ENCODE results near the gene BAHCC1. TPM values are rescaled to one million over a fixed set of nuclear protein-coding genes. Genes with fewer than 3 reads are reported as not detected.
"Not testable (repeated sequence)": the region's sequence is repeated elsewhere in the genome, so short reads cannot be mapped to it uniquely, and the experiment has no call there.

The BAHCC1 gene
- total RNA-seq, 1 donor from 2014 or later: 74.3 TPM

- Mint-ChIP-seq H3K27me3 (no peaks in the 10 kb centered on the region), H3K36me3 (no peaks in the 10 kb centered on the region), H3K27ac (no peak overlapping the region), H3K9me3 (no peaks in the 10 kb centered on the region), H3K4me1 (ENCODE audit: unreplicated experiment) (no peaks in the 10 kb centered on the region), H3K4me3 (no peak overlapping the region)
- TF ChIP-seq, protein P1, sequence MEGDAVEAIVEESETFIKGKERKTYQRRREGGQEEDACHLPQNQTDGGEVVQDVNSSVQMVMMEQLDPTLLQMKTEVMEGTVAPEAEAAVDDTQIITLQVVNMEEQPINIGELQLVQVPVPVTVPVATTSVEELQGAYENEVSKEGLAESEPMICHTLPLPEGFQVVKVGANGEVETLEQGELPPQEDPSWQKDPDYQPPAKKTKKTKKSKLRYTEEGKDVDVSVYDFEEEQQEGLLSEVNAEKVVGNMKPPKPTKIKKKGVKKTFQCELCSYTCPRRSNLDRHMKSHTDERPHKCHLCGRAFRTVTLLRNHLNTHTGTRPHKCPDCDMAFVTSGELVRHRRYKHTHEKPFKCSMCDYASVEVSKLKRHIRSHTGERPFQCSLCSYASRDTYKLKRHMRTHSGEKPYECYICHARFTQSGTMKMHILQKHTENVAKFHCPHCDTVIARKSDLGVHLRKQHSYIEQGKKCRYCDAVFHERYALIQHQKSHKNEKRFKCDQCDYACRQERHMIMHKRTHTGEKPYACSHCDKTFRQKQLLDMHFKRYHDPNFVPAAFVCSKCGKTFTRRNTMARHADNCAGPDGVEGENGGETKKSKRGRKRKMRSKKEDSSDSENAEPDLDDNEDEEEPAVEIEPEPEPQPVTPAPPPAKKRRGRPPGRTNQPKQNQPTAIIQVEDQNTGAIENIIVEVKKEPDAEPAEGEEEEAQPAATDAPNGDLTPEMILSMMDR (conservative IDR thresholded peaks at IDR 0.05): no peak
- DNase-seq (ENCODE audit: extremely low spot score, unreplicated experiment): no peak
Measured at GRCh38 chr17:81424151-81425017, 29.1 kb downstream of the BAHCC1 start.

DNA sequence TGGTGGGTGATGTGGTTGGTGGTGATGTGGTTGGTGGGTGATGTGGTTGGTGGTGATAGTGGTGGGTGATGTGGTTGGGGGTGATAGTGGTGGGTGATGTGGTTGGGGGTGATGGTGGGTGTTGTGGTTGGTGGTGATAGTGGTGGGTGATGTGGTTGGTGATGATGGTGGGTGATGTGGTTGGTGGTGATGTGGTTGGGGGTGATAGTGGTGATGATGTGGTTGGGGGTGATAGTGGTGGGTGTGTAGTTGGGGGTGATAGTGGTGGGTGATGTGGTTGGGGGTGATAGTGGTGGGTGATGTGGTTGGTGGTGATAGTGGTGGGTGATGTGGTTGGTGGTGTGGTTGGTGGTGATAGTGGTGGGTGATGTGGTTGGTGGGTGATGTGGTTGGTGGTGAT is 29.8 kb downstream of the BAHCC1 start:
- not testable (repeated sequence) for DNase-seq (ENCODE audit: extremely low spot score, unreplicated experiment); H3K4me3 Mint-ChIP-seq; H3K4me1 Mint-ChIP-seq (ENCODE audit: unreplicated experiment); H3K27me3 Mint-ChIP-seq; H3K27ac Mint-ChIP-seq; H3K9me3 Mint-ChIP-seq; H3K36me3 Mint-ChIP-seq

- H3K27ac Mint-ChIP-seq: not testable (repeated sequence)
Measured at GRCh38 chr17:81425716-81426392, 30.6 kb downstream of the BAHCC1 start.

DNA sequence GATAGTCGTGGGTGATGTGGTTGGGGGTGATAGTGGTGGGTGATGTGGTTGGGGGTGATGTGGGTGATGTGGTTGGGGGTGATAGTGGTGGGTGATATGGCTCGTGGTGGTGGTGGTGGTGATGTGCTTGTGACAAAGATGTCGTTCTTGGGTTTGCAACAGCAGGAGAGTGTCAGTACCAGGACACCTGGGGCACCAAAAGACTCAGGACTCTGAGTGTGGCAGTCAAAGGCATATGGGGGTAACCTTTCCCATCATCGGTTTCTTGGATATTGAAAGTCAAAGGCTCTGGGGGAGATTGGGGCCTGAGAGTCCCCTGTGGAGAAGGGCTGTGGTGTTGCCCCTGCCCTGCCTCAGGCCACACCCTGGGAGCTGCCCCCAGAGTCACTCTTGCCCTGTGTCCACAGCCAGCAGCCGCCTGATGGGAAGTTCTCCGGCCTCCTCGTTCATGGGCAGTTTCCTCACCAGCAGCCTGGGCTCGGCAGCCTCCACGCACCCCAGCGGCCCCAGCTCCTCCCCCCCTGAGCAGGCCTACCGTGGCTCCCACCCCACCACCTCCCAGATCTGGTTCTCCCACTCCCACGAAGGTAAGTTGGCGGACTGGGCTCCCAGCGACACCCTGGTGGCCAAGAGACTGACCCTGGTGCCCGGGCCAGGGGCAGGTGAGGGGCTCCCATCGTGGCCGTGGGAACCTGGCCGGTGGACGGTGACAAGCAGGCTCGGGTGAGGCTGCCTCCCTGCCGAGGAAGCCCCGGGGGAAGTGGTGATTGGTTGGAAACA is 31.3 kb downstream of the BAHCC1 start:
- H3K27me3 Mint-ChIP-seq: no peaks in the 10 kb centered on the region
- no peaks in the 10 kb centered on the region for H3K9me3 Mint-ChIP-seq
- TF ChIP-seq, protein P1 (conservative IDR thresholded peaks at IDR 0.05): no peak
- no peaks in the 10 kb centered on the region for H3K4me1 Mint-ChIP-seq (ENCODE audit: unreplicated experiment)
- H3K36me3 Mint-ChIP-seq: no peaks in the 10 kb centered on the region
- no peak overlapping the region for H3K4me3 Mint-ChIP-seq
- DNase-seq (ENCODE audit: extremely low spot score, unreplicated experiment): no peak
- H3K27ac Mint-ChIP-seq: no peak overlapping the region

More at GRCh38 chr17:81425716-81426392, 30.6 kb downstream of the BAHCC1 start:
- not testable (repeated sequence) for H3K4me1 Mint-ChIP-seq (ENCODE audit: unreplicated experiment); DNase-seq (ENCODE audit: extremely low spot score, unreplicated experiment); H3K36me3 Mint-ChIP-seq; H3K4me3 Mint-ChIP-seq; H3K27me3 Mint-ChIP-seq; H3K9me3 Mint-ChIP-seq

DNA sequence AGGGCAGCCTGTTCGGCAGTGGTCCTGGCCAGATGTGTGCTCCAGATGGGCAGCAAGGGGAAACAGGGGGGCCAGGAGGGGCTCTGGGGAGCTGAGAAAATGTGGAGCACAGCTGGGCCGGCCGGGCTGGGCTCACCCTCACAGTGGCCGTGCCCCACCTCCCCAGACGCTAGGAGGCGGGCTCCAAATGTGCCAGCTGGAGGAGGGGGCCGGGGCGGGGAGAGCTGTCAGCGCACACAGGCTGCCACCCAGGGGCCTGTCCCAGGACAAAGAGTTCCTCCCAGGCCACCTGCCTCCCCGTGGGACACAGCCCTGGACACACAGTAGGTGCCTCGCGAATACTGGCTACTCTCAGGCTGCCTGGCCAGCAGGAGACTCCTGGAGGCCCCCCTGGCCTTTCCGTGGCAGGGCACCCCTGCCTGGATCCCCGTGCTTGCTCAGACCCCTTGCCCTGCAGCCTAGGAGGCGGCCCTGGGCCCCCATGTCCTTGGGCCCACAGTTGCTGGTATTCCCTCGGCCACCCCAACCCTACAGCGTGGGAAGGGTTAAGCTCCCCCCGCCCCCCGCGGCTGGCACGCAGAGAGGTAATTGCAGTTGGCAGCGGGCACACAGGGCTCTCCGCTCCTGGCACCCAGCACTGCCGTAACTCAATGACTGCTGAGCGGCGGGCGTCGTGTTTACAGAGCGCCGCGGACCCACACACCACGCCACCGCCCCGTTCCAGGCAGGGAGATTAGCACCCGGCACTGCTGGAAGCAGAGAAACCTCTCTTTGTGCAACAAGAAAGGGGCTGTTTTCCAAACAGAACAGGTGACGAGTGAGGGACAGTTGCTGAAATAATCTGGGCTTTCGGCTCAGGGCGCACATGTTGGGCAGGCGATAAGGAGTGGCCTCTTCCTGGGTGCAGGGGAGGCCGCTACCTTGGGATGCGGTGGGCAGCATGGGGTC is 32.2 kb downstream of the BAHCC1 start:
- no peaks in the 10 kb centered on the region for H3K9me3 Mint-ChIP-seq
- DNase-seq (ENCODE audit: extremely low spot score, unreplicated experiment): no peak
- no peak overlapping the region for H3K4me3 Mint-ChIP-seq
- H3K27ac Mint-ChIP-seq: no peak overlapping the region
- H3K4me1 Mint-ChIP-seq (ENCODE audit: unreplicated experiment): no peaks in the 10 kb centered on the region
- no peaks in the 10 kb centered on the region for H3K36me3 Mint-ChIP-seq
- no peaks in the 10 kb centered on the region for H3K27me3 Mint-ChIP-seq
- TF ChIP-seq, protein P1 (conservative IDR thresholded peaks at IDR 0.05): no peak

- no peaks in the 10 kb centered on the region for H3K36me3 Mint-ChIP-seq
- no peak for DNase-seq (ENCODE audit: extremely low spot score, unreplicated experiment)
- no peak overlapping the region for H3K4me3 Mint-ChIP-seq
Measured at GRCh38 chr17:81428121-81428515, 32.9 kb downstream of the BAHCC1 start.

More at GRCh38 chr17:81428121-81428515, 32.9 kb downstream of the BAHCC1 start:
- H3K9me3 Mint-ChIP-seq: no peaks in the 10 kb centered on the region
- TF ChIP-seq, protein P1 (conservative IDR thresholded peaks at IDR 0.05): no peak
- H3K27me3 Mint-ChIP-seq: no peaks in the 10 kb centered on the region
- no peak overlapping the region for H3K27ac Mint-ChIP-seq
- no peaks in the 10 kb centered on the region for H3K4me1 Mint-ChIP-seq (ENCODE audit: unreplicated experiment)
